Measurements from ENCODE around the gene ABCB11. TPM values are rescaled to one million over a fixed set of nuclear protein-coding genes. Genes with fewer than 3 reads are reported as not detected.

ABCB11 gene
- total RNA-seq, 1 donor from 2014 or later: not detected

GRCh38 chr2:168956392-168956791 is 74.7 kb downstream of the ABCB11 start:
- no peaks in the 10 kb centered on the region for H3K36me3 Mint-ChIP-seq
- H3K4me3 Mint-ChIP-seq: no peak overlapping the region
- H3K27ac Mint-ChIP-seq: no peak overlapping the region
- TF ChIP-seq EZH2phosphoT487 (IDR thresholded peaks at IDR 0.05): no peak
- TF ChIP-seq CTCF (IDR thresholded peaks at IDR 0.05): no peak
- no peak for TF ChIP-seq EZH2 (IDR thresholded peaks at IDR 0.05)
- no peaks in the 10 kb centered on the region for H3K36me3 ChIP-seq
- H3K27me3 ChIP-seq: no peaks in the 10 kb centered on the region
- no peaks in the 10 kb centered on the region for H4K20me1 ChIP-seq (ENCODE audit: low read depth)
- no peaks in the 10 kb centered on the region for H3K4me1 ChIP-seq
- H3K4me3 ChIP-seq: no peak overlapping the region
- H3K27me3 Mint-ChIP-seq (ENCODE audit: insufficient read depth, low read depth): no peaks in the 10 kb centered on the region
- no peak overlapping the region for H2AFZ ChIP-seq (replicated peaks)
- H3K79me2 ChIP-seq (ENCODE audit: low read depth): no peaks in the 10 kb centered on the region
- H3K9me3 ChIP-seq (ENCODE audit: low read depth): no peaks in the 10 kb centered on the region
- peaks cover 8% of the 10 kb centered on the region for H3K9me3 Mint-ChIP-seq
- no peak for DNase-seq (ENCODE audit: low spot score)
- no peak overlapping the region for H3K27ac ChIP-seq
- no peak overlapping the region for H3K4me2 ChIP-seq
- no peak overlapping the region for H3K9ac ChIP-seq
- H3K4me1 Mint-ChIP-seq: no peaks in the 10 kb centered on the region
- H3F3A ChIP-seq (ENCODE audit: low read depth): no peaks in the 10 kb centered on the region

- no peaks in the 10 kb centered on the region for H4K20me1 ChIP-seq (ENCODE audit: low read depth)
- no peak overlapping the region for H3K4me2 ChIP-seq
- Mint-ChIP-seq H3K36me3 (no peaks in the 10 kb centered on the region), H3K4me1 (no peaks in the 10 kb centered on the region), H3K27ac (no peak overlapping the region), H3K9me3 (peaks cover 8% of the 10 kb centered on the region), H3K4me3 (no peak overlapping the region), H3K27me3 (ENCODE audit: insufficient read depth, low read depth) (no peaks in the 10 kb centered on the region)
- DNase-seq (ENCODE audit: low spot score): no peak
- H3K27ac ChIP-seq: no peak overlapping the region
- H3K9ac ChIP-seq: no peak overlapping the region
- no peak overlapping the region for H3K4me3 ChIP-seq
- no peak overlapping the region for H2AFZ ChIP-seq (replicated peaks)
- H3K9me3 ChIP-seq (ENCODE audit: low read depth): no peaks in the 10 kb centered on the region
- H3K79me2 ChIP-seq (ENCODE audit: low read depth): no peaks in the 10 kb centered on the region
- H3K4me1 ChIP-seq: no peaks in the 10 kb centered on the region
- TF ChIP-seq EZH2phosphoT487 (IDR thresholded peaks at IDR 0.05) (no peak), CTCF (IDR thresholded peaks at IDR 0.05) (no peak), EZH2 (IDR thresholded peaks at IDR 0.05) (no peak)
- no peaks in the 10 kb centered on the region for H3K27me3 ChIP-seq
- no peaks in the 10 kb centered on the region for H3F3A ChIP-seq (ENCODE audit: low read depth)
- no peaks in the 10 kb centered on the region for H3K36me3 ChIP-seq
Observed at GRCh38 chr2:168955321-168955720, 75.8 kb downstream of the ABCB11 start.

GRCh38 chr2:168954256-168954655 is 76.9 kb downstream of the ABCB11 start:
- no peak overlapping the region for H3K4me2 ChIP-seq
- no peaks in the 10 kb centered on the region for H3K4me1 ChIP-seq
- H3F3A ChIP-seq (ENCODE audit: low read depth): no peaks in the 10 kb centered on the region
- no peak overlapping the region for H3K4me3 ChIP-seq
- H3K9me3 ChIP-seq (ENCODE audit: low read depth): no peaks in the 10 kb centered on the region
- Mint-ChIP-seq H3K27me3 (ENCODE audit: insufficient read depth, low read depth) (no peaks in the 10 kb centered on the region), H3K27ac (no peak overlapping the region), H3K36me3 (no peaks in the 10 kb centered on the region), H3K9me3 (peaks cover 12% of the 10 kb centered on the region), H3K4me3 (no peak overlapping the region), H3K4me1 (no peaks in the 10 kb centered on the region)
- H4K20me1 ChIP-seq (ENCODE audit: low read depth): no peaks in the 10 kb centered on the region
- H3K27me3 ChIP-seq: no peaks in the 10 kb centered on the region
- no peaks in the 10 kb centered on the region for H3K79me2 ChIP-seq (ENCODE audit: low read depth)
- no peak overlapping the region for H2AFZ ChIP-seq (replicated peaks)
- H3K9ac ChIP-seq: no peak overlapping the region
- H3K27ac ChIP-seq: no peak overlapping the region
- no peak for DNase-seq (ENCODE audit: low spot score)
- H3K36me3 ChIP-seq: no peaks in the 10 kb centered on the region
- TF ChIP-seq EZH2phosphoT487 (IDR thresholded peaks at IDR 0.05): no peak
- TF ChIP-seq EZH2 (IDR thresholded peaks at IDR 0.05): no peak

GRCh38 chr2:168952424-168952823 is 78.7 kb downstream of the ABCB11 start:
- Histone ChIP-seq H3K4me1 (no peaks in the 10 kb centered on the region), H3K9ac (no peak overlapping the region), H4K20me1 (ENCODE audit: low read depth) (no peaks in the 10 kb centered on the region), H3K27me3 (no peaks in the 10 kb centered on the region), H3K9me3 (ENCODE audit: low read depth) (no peaks in the 10 kb centered on the region), H2AFZ (replicated peaks) (no peak overlapping the region), H3K36me3 (no peaks in the 10 kb centered on the region), H3K4me2 (no peak overlapping the region), H3K4me3 (no peak overlapping the region), H3K27ac (no peak overlapping the region), H3F3A (ENCODE audit: low read depth) (no peaks in the 10 kb centered on the region), H3K79me2 (ENCODE audit: low read depth) (no peaks in the 10 kb centered on the region)
- Mint-ChIP-seq H3K36me3 (no peaks in the 10 kb centered on the region), H3K4me1 (no peaks in the 10 kb centered on the region), H3K27ac (no peak overlapping the region), H3K9me3 (peaks cover 14% of the 10 kb centered on the region), H3K27me3 (ENCODE audit: insufficient read depth, low read depth) (no peaks in the 10 kb centered on the region), H3K4me3 (no peak overlapping the region)
- DNase-seq (ENCODE audit: low spot score): no peak
- TF ChIP-seq EZH2 (IDR thresholded peaks at IDR 0.05) (no peak), CTCF (IDR thresholded peaks at IDR 0.05) (no peak), EZH2phosphoT487 (IDR thresholded peaks at IDR 0.05) (no peak)

Measured in neural progenitor cell (in vitro differentiated cells).